GM19193 (cell line): ENCODE measurements around the gene SEC24B.

Experiments
- POLR2A ChIP-seq: IDR thresholded peaks from 4 replicates; pipeline ENCODE4 v1.6.1; 2011; ENCODE audit not compliant: insufficient read depth, insufficient read length; ENCODE audit errors: extremely low read depth

Gene SEC24B

GRCh38 chr4:109545401-109545800, 111.8 kb downstream of the SEC24B start:
- no peak for TF ChIP-seq POLR2A

- no peak for TF ChIP-seq POLR2A
Observed at GRCh38 chr4:109547394-109547793, 113.8 kb downstream of the SEC24B start.

GRCh38 chr4:109548655-109549054, 115.0 kb downstream of the SEC24B start:
- TF ChIP-seq POLR2A = no peak

GRCh38 chr4:109552237-109552636, 118.6 kb downstream of the SEC24B start:
- no peak for TF ChIP-seq POLR2A

GRCh38 chr4:109553130-109553529, 119.5 kb downstream of the SEC24B start:
- no peak for TF ChIP-seq POLR2A

- no peak for TF ChIP-seq POLR2A
Observed at GRCh38 chr4:109554971-109555370, 121.4 kb downstream of the SEC24B start.

- no peak for TF ChIP-seq POLR2A
Observed at GRCh38 chr4:109557433-109557832, 123.8 kb downstream of the SEC24B start.

GRCh38 chr4:109559625-109559982, 126.0 kb downstream of the SEC24B start:
- no peak for TF ChIP-seq POLR2A

GRCh38 chr4:109559983-109560686, 126.5 kb downstream of the SEC24B start, which contains the start of gene MCUB:
Gene MCUB (plus strand): TSS chr4:109560246. CDS start chr4:109560338, 92 bp downstream.
- peak; percentile 67 for TF ChIP-seq POLR2A

- TF ChIP-seq POLR2A = peak; percentile 48
Observed at GRCh38 chr4:109560687-109561461, 127.3 kb downstream of the SEC24B start.

- TF ChIP-seq POLR2A = no peak
Observed at GRCh38 chr4:109562457-109563239, 129.0 kb downstream of the SEC24B start.

GRCh38 chr4:109571494-109571893, 137.9 kb downstream of the SEC24B start:
- TF ChIP-seq POLR2A = no peak

- no peak for TF ChIP-seq POLR2A
Observed at GRCh38 chr4:109572154-109572553, 138.5 kb downstream of the SEC24B start.

- TF ChIP-seq POLR2A = no peak
Observed at GRCh38 chr4:109574443-109574850, 140.8 kb downstream of the SEC24B start.

GRCh38 chr4:109574931-109575804, 141.6 kb downstream of the SEC24B start:
- no peak for TF ChIP-seq POLR2A

GRCh38 chr4:109576462-109576861, 142.8 kb downstream of the SEC24B start:
- no peak for TF ChIP-seq POLR2A
